ENCODE results near the gene BTRC.

GRCh38 chr10:101538446-101538845 lies 184.5 kb downstream of the BTRC start:
- TF ChIP-seq ELF4 (IDR thresholded peaks at IDR 0.05) (no peak), NFRKB (IDR thresholded peaks at IDR 0.05) (no peak), BHLHE40 (IDR thresholded peaks at IDR 0.05; ENCODE audit: borderline replicate concordance) (no peak), SP1 (IDR thresholded peaks at IDR 0.05) (no peak), HDGF (IDR thresholded peaks at IDR 0.05; ENCODE audit: borderline replicate concordance) (no peak), FOXK2 (IDR thresholded peaks at IDR 0.05) (no peak), ARNT (IDR thresholded peaks at IDR 0.05) (no peak), FOXM1 (IDR thresholded peaks at IDR 0.05; ENCODE audit: borderline replicate concordance) (no peak), PKNOX1 (IDR thresholded peaks at IDR 0.05) (no peak), SUZ12 (IDR thresholded peaks at IDR 0.05) (no peak)
